Sigmoid colon (tissue), 4 donors: ENCODE results near the gene FMN2.

Source experiments
- CTCF ChIP-seq, 4 experiments: fragments of 450-650 bp in 3 of 4; fragments of 200-600 bp in 1 of 4; IDR thresholded peaks; one replicate each; pipeline ENCODE4 v1.5.1; 2016 to 2019; ENCODE audit warnings: antibody characterized with exemption in 4 of 4, mild to moderate bottlenecking in 3 of 4, moderate library complexity in 2 of 4
- EP300 ChIP-seq, 4 donors: sonication (generic); formaldehyde crosslinking; IDR thresholded peaks; one replicate each; pipeline ENCODE4 v1.6.1; 2017; ENCODE audit warnings: antibody characterized with exemption in 4 of 4
- POLR2A ChIP-seq, 2 donors: fragments of 450-650 bp; IDR thresholded peaks; one replicate each; pipeline ENCODE4 v1.6.1; 2016; ENCODE audit warnings: antibody characterized with exemption in 2 of 2, mild to moderate bottlenecking in 2 of 2, moderate library complexity in 2 of 2
- POLR2AphosphoS5 ChIP-seq, 4 donors: sonication (generic); formaldehyde crosslinking; IDR thresholded peaks; one replicate each; pipeline ENCODE4 v1.6.1; 2017; ENCODE audit warnings: antibody characterized with exemption in 4 of 4

GRCh38 chr1:240084749-240085148 is 6.9 kb upstream of the FMN2 start:
- no peak for TF ChIP-seq CTCF (IDR thresholded peaks at IDR 0.05)
- no peak for TF ChIP-seq EP300 (IDR thresholded peaks at IDR 0.05)
- TF ChIP-seq POLR2A (IDR thresholded peaks at IDR 0.05): no peak
- TF ChIP-seq POLR2AphosphoS5 (IDR thresholded peaks at IDR 0.05): no peak
